GM21367 (cell line): Measurements from ENCODE around the gene ZZZ3.
"Not testable (repeated sequence)": the region's sequence is repeated elsewhere in the genome, so short reads cannot be mapped to it uniquely, and the experiment has no call there.

Experiments used
- ATAC-seq: cut with Tn5 transposase; IDR thresholded peaks from one replicate; pipeline ENCODE4 v1.9.1; 2021; ENCODE audit not compliant: unreplicated experiment

Gene ZZZ3

DNA sequence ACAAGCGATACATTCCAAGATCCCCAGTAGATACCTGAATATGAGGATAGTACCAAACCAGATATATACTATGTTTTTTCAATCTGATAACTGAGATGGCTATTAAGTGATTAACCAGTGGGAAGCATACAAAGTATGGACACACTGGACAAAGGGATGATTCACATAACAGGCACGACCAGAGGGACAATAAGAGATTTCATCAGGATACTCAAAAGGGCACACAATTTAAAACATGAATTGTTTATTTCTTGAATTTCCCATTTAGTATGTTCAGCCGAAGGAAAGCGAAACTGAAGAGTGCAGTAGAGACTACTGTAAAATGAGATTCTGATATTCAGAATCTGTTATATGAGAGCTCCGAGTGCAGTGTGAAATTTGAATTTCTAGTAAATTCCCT, 10.6 kb downstream of the ZZZ3 start:
- ATAC-seq, result no peak

DNA sequence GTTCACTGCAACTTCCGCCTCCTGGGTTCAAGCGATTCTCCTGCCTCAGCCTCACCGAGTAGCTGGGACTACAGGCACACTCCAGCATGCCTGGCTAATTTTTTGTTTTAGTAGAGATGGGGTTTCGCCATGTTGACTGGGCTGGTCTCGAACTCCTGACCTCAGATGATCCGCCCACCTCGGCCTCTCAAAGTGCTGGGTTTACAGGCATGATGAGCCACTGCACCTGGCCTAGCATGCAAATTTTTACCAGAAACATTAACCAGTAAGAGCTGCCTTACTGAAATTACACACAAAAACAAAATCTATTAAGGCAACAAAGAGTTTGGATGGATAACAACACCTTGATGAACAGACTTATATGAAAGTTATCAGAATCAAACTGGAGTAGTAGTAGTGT, 12.1 kb downstream of the ZZZ3 start:
- no peak for ATAC-seq

DNA sequence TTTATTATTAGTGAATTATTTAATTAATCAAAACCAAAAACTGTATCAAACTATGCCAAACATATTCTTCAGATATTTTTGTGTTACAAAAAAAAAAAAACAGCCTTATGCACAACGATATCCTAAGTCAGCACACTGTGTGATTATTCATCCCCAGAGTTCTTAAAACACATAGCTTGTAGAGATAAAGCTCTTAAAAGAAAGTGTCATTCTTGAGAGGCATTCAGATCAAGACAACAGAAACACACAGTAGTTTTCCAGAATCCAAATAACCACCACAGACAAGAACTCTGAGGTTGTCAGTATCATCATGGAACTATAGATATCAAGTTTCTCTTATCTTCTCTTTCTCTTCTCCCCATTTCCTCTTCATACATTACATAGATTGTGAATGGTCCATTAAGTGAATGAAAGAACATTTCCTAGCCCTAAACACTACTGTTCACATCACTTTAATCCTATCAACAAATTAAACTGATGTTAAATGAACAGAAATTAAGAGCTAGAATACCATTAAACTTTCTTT, 13.5 kb downstream of the ZZZ3 start:
- ATAC-seq, result no peak

DNA sequence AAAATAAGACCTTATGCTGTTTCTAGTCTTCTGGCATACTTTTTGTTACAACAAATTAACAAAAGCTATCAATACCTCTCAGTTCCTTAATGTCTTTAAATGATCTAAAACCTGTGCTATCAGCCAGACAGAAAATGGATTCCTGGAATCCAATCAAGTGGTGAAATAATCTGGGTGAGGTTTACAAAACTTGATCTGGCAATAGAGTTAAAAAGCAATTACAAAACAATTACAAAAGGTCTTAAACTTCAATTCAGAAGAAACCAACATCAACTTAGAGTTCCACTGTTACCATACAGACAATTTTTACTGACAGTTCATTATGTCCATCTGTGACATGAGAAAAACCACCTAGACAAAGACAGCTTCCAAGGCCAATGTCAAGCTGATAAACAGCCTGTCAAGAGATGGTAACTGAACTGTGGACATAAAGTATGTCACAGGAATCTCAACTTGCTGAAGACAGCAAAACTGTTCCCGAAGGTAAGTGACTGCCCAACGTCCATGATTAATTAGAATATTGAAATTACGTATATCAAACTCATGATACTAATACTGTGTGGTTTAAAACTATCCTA, 17.4 kb downstream of the ZZZ3 start:
- ATAC-seq, result no peak

DNA sequence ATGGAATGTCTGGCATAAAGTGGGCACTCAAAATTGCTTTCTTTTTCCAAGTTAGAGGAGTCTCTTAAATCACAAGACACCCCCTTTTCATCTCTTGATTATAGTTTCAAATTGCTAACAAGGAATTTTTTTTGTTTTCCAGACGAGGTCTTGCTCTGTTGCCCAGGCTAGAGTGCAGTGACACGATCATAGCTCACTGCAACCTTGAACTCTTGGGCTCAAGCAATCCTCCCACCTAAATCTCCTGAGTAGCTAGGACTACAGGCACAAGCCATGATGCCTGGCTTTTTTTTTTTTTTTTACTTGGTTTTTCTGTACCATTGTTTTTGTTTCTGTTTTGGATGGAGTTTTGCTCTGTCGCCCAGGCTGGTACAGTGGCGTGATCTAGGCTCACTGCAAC, 20.8 kb downstream of the ZZZ3 start:
- no peak for ATAC-seq

DNA sequence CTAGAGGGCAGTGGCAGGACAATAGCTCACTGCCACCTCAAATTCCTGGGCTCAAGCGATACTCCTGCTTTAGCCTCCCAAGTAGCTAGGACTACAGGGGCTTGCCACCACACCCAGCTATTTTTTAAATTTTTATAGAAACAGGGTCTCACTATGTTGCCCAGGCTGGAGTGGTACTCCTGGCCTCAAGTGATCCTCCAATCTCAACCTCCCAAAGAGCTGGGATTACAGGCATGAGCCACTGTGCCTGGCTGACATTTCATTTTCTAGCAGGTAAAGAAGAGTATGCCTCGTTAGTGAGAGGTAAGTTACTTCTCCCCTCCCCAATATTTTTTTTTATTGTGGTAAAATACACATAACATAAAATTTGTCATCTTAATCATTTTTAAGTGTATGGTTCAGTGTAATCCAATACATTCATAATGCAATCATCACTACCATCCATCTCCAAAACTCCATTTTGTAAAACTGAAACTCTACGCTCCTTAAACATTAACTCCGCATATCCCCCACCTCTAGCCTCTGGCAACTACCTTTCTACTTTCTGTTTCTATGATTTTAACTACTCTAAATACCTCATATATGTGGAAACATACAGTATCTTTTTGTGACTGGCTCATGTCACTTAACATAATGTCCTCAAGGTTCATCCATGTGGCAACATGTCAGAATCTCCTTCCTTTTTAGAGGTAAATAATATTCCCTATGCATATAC, 22.4 kb downstream of the ZZZ3 start:
- ATAC-seq, result no peak

DNA sequence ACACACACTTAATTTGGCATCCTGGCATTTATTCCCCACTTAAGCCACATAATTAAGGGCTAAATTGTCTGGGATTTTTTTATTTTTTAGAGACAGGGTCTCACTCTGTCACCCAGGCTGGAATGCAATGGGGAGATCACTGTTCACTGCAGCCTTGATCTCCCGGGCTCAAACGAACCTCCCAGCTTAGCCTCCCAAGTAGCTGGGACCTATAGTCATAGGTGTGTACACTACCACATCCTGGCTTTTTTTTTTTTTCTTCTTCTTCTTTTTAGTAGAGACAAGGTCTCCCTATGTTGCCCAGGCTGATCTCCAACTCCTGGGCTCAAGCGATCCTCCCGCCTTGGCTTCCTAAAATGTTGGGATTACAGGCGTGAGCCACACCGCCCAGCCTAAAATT, 24.2 kb downstream of the ZZZ3 start:
- no peak for ATAC-seq

DNA sequence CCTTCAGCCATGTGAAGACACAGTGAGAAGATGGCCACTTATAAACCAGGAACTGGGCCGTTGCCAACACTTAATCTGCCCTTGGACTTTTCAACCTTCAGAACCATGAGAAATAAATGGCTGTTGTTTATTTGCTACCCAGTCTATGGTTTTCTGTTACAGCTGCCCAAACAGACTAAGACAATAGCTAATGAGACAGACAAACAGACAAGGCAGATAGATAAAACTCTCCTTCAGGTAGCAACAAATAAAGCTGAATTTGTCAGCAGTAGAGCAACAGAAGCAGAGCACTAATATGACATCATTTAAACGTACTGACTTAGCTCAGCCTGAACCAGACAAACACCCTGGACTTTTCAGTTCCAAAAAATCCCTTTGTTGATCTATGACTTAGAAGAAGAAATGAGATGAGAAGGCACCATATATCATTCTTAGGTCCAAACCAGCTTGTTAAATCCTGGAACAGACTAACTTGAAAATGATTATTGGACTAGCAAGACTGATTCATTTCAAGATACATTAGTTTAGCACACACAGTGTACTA, 27.0 kb downstream of the ZZZ3 start:
- no peak for ATAC-seq

DNA sequence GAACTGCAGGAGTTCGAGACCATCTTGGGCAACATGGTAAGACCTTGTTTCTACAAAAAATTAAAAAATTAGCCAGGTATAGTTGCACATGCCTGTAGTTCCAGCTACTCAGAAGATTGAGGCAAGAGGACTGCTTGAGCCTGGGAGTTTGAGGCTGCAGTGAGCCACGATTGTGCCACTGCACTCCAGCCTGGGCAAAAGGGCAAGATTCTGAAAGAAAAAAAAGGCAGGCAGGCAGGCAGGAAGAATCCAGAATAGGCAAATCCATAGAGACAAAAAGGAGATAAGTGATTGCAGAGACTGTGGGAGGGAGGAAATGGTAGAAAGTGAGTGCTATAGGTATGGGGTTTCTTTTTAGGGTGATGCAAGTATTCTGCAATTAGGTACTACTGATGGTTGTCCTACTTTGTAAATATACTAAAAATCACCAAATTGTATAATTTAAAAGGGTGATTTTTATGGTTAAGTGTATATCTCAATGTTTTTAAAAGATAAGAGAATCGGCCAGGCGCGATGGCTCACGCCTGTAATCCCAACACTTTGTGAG, 29.4 kb downstream of the ZZZ3 start:
- ATAC-seq, result no peak

DNA sequence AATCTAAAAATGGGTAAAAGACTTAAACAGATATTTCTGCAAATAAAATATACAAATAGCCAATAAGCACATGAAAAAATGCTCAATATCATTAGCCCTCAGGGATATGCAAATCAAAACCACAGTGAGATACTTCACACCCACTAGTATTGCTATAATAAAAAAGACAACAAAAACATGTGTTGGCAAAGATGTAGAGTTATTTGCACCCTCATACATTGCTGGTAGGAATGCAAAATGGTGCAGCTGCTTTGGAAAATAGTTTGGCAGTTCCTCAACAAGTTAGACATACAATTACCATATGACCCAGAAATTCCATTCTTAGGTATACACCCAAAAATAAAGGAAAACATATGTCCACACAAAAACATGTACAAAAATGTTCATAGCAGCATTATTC, 30.2 kb downstream of the ZZZ3 start:
- ATAC-seq, result no peak

DNA sequence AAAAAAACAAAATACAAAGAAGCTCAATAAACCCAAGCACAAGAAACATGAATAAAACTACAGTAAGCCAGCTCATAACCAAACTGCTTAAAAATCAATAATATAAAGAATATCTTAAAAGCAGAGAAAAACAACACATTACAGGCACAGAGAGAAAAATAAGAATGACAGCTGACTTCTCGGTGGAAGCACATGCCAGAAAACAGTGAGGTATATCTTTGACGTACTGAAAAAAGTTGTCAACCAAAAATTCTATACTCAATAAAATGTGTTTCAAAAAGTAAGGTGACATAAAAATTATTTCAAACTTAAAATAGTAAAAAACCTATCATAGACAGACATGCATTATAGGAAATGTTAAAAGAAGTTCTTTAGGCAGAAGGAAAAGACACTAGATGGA, 33.3 kb downstream of the ZZZ3 start:
- no peak for ATAC-seq

DNA sequence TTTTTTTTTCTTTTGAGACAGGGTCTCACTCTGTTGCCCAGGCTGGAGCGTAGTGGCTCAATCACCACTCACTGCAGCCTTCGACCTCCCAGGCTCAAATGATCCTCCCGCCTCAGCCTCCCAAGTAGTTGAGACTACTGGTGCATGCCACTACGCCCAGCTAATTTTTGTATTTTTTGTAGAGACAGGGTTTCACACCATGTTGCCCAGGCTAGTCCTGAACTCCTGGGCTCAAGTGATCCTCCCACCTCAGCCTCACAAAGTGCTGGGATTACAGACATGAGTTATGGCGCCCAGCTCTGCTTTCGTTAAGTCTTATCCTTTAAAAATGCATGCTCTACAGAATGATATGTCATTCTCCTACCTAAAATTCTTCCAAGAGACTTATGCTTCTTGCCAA, 36.2 kb downstream of the ZZZ3 start:
- ATAC-seq, result not testable (repeated sequence)

DNA sequence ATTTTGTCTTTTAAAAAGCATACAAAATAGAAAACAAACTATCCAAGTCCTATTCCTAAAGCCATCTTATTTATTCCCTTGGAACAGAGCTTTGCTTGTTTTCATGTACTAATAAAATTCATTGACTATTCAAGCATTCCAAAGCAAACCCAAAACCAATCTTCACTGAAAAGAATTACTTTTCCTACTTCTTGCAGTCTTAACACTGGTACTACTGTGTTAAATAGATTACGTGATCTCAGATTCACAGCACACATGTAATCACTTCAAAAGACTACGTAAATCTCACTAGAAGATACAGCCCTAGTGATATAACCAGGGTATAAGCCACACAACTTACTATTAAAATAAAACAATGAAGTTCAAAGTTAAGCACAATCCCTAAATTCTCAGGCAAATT, 39.0 kb downstream of the ZZZ3 start:
- ATAC-seq, result no peak

DNA sequence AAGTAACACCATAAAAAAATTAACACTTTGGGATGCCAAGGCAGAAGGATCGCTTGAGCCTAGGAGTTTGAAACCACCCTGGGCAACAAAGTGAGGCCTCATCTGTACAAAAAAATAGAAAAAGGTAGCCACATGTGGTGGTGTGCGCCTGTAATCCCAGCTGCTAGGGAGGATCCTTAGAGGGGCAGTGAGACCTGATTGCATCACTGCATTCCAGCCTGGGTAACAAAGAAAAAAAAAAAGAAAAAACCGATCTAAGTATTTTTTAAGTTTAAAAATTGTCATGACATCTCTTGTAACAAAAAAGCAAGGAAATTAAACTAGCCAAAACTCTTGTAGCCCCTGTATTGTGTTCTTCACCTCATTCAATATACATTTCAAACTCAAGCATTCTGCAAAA, 39.5 kb downstream of the ZZZ3 start:
- no peak for ATAC-seq

DNA sequence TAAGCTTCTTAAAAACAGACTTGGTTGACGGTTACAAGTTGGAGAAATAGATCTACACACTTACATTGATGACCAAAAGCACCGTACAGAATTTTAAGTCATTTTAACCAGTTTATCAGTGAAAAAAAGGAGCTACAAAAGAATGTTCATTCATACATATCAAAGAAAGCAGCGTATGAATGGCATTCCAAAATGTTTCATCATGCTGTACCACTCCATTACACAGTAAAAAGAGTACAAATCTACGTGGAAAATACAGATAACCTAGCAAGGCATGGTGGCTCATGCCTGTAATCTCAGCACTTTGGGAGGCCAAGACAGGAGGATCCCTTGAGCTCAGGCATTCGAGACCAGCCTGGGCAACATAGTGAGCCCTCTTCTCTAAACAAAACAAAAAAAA, 40.3 kb downstream of the ZZZ3 start:
- ATAC-seq, result no peak

DNA sequence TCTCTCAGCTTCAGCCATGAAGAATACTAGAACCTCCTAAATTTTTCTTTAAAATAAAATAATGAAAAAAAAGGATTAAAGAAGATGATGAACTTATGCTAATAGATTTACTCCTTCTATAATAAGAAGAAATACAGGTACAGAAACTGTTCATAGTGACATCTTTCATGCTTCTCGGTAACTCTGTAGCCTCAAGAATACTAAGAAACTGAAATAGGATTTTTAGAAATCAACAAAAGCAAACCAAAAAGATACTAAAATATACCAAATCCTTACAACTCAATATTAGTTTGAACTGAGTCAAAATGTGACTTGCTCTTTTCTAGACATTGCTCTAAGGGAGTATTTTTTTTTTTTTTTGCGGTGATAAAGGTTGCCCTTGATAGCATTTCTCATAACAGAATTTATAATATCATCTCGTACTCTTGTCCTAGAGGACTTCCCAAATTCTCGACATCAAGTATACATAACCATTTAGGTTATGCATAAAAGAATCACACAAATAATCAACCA, 42.8 kb downstream of the ZZZ3 start:
- ATAC-seq, result no peak

DNA sequence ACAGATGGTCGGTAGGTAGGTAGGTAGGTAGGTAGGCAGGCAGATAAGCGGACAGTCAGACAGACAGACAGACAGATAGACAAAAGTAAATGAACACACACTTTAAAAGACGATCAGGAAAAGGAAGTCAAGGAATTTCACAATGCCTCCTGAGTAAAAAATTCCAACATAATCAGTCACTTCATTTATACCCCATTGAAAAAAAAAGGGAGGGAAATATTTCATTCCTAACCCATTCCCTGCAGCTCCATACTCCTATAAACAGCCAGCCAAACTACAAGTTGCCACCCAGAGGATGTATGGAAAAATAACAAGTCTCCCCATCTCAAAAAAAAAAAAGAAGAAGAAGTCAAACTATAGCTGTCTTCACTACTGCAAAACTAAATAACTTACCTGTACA, 43.4 kb downstream of the ZZZ3 start:
- ATAC-seq, result no peak

DNA sequence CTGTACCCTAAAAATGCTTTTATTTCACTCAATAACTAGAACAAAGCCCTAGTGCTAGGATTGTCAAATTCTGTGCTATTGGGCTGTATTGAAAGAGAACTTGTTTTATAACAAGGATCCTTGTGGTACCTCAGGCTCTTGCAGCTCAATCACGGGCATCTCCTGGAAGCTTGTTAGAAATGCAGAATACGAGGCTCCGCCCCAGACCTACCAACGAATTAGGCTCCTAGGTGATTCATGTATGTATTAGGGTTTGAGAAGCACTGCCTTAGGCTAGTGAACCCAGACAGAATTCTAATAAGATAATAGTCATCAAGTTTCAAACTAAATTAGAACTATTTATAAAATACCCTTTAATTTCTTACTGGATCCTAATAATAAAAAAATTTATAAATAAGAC, 45.6 kb downstream of the ZZZ3 start:
- no peak for ATAC-seq
